Gastrocnemius medialis (tissue), 4 donors: ENCODE measurements around the gene NUF2.

Experiments used
- POLR2A ChIP-seq, 2 donors: fragments of 450-650 bp; IDR thresholded peaks; one replicate each; pipeline ENCODE4 v1.6.1; 2017; ENCODE audit warnings: antibody characterized with exemption in 2 of 2, mild to moderate bottlenecking in 2 of 2, moderate library complexity in 2 of 2
- TF ChIP-seq, protein P1 (sequence below), 5 experiments: fragments of 450-650 bp in 3 of 5; fragments of 200-600 bp in 2 of 5; sonication (generic) in 2 of 5; IDR thresholded peaks in 4 of 5; conservative IDR thresholded peaks in 1 of 5; 1 replicate in 4 of 5; 2 replicates in 1 of 5; pipeline ENCODE4 v1.5.1; 2016 to 2019; ENCODE audit warnings: antibody characterized with exemption in 5 of 5, mild to moderate bottlenecking in 3 of 5, moderate library complexity in 3 of 5

- TF ChIP-seq, protein P1, sequence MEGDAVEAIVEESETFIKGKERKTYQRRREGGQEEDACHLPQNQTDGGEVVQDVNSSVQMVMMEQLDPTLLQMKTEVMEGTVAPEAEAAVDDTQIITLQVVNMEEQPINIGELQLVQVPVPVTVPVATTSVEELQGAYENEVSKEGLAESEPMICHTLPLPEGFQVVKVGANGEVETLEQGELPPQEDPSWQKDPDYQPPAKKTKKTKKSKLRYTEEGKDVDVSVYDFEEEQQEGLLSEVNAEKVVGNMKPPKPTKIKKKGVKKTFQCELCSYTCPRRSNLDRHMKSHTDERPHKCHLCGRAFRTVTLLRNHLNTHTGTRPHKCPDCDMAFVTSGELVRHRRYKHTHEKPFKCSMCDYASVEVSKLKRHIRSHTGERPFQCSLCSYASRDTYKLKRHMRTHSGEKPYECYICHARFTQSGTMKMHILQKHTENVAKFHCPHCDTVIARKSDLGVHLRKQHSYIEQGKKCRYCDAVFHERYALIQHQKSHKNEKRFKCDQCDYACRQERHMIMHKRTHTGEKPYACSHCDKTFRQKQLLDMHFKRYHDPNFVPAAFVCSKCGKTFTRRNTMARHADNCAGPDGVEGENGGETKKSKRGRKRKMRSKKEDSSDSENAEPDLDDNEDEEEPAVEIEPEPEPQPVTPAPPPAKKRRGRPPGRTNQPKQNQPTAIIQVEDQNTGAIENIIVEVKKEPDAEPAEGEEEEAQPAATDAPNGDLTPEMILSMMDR (IDR thresholded peaks at IDR 0.05 in 4 of 5, conservative IDR thresholded peaks at IDR 0.05 in 1 of 5) = no peak
- TF ChIP-seq POLR2A (IDR thresholded peaks at IDR 0.05) = no peak
Measured at GRCh38 chr1:163382395-163382794, 60.6 kb downstream of the NUF2 start.
